HepG2 (cell line): ENCODE measurements around the gene TJP2. TPM values are rescaled to one million over a fixed set of nuclear protein-coding genes. Genes with fewer than 3 reads are reported as not detected.

Experiments
- ARID3A ChIP-seq: IDR thresholded peaks from 2 replicates; pipeline ENCODE4 v1.6.1; 2012; ENCODE audit warnings: low read depth, low read length, improper control_type of control experiment
- ASH2L ChIP-seq: fragments of 300-600, 200-600 bp; sonication (generic); IDR thresholded peaks from 2 replicates; pipeline ENCODE4 v1.7.0; 2017; ENCODE audit warnings: low read depth, mild to moderate bottlenecking, moderate library complexity, mixed read lengths, low read length; ENCODE audit not compliant: insufficient read length
- CAMTA2 ChIP-seq: sonication (generic); formaldehyde crosslinking; IDR thresholded peaks from 2 replicates; pipeline ENCODE4 v1.4.0; 2020; ENCODE audit warnings: mild to moderate bottlenecking, missing genetic modification reagents, borderline replicate concordance
- DZIP1 ChIP-seq: sonication (generic); formaldehyde crosslinking; IDR thresholded peaks from 2 replicates; pipeline ENCODE4 v1.5.0; 2020; ENCODE audit warnings: mild to moderate bottlenecking, missing genetic modification reagents
- GATAD2A ChIP-seq: IDR thresholded peaks from 2 replicates; pipeline ENCODE4 v1.6.1; 2016
- HNRNPL ChIP-seq: fragments of 200-400 bp; formaldehyde crosslinking; IDR thresholded peaks from 2 replicates; pipeline ENCODE4 v1.6.1; 2017; ENCODE audit warnings: mild to moderate bottlenecking, low read depth, low read length
- IRF2 ChIP-seq: IDR thresholded peaks from 2 replicates; pipeline ENCODE4 v1.6.1; 2018; ENCODE audit warnings: missing genetic modification reagents, missing compliant biosample characterization
- MIXL1 ChIP-seq: IDR thresholded peaks from 2 replicates; pipeline ENCODE4 v1.6.1; 2016
- NCOA2 ChIP-seq: sonication (generic); formaldehyde crosslinking; IDR thresholded peaks from 2 replicates; pipeline ENCODE4 v1.8.0; 2022; ENCODE audit warnings: inconsistent platforms
- REPIN1 ChIP-seq: sonication (generic); formaldehyde crosslinking; IDR thresholded peaks from 2 replicates; pipeline ENCODE4 v1.8.0; 2022; ENCODE audit warnings: missing genetic modification reagents, low read depth, mild to moderate bottlenecking, borderline replicate concordance
- SALL1 ChIP-seq: sonication (generic); formaldehyde crosslinking; IDR thresholded peaks from 2 replicates; pipeline ENCODE4 v1.8.0; 2022; ENCODE audit warnings: mild to moderate bottlenecking, missing genetic modification reagents
- SOX13 ChIP-seq, 3 experiments: fragments of 450-650 bp in 1 of 3; sonication (generic) in 1 of 3; formaldehyde crosslinking in 1 of 3; IDR thresholded peaks in 2 of 3; conservative IDR thresholded peaks in 1 of 3; 2 replicates each; pipeline versions ENCODE4 v1.5.0 to v1.6.1; 2016 to 2020; ENCODE audit warnings: antibody characterized with exemption in 1 of 3, mild to moderate bottlenecking in 1 of 3, missing compliant biosample characterization in 1 of 3, missing genetic modification reagents in 1 of 3, moderate library complexity in 1 of 3
- SSRP1 ChIP-seq: IDR thresholded peaks from 2 replicates; pipeline ENCODE4 v1.6.1; 2016; ENCODE audit warnings: control low read depth
- TSC22D2 ChIP-seq: sonication (generic); formaldehyde crosslinking; IDR thresholded peaks from 2 replicates; pipeline ENCODE4 v1.5.1; 2020; ENCODE audit warnings: missing genetic modification reagents, mild to moderate bottlenecking, borderline replicate concordance
- ZBTB2 ChIP-seq: sonication (generic); formaldehyde crosslinking; IDR thresholded peaks from 2 replicates; pipeline ENCODE4 v1.8.0; 2022; ENCODE audit warnings: low read depth, missing genetic modification reagents
- ZNF136 ChIP-seq: sonication (generic); formaldehyde crosslinking; IDR thresholded peaks from 2 replicates; pipeline ENCODE4 v1.8.1; 2022; ENCODE audit warnings: low read depth, mild to moderate bottlenecking, moderate library complexity, missing genetic modification reagents
- ZNF264 ChIP-seq: sonication (generic); formaldehyde crosslinking; IDR thresholded peaks from 2 replicates; pipeline ENCODE4 v1.4.0; 2020; ENCODE audit warnings: missing genetic modification reagents
- ZNF501 ChIP-seq: sonication (generic); formaldehyde crosslinking; IDR thresholded peaks from 2 replicates; pipeline ENCODE4 v1.5.1; 2020; ENCODE audit warnings: mild to moderate bottlenecking, moderate library complexity, missing genetic modification reagents
- ZNF503 ChIP-seq: sonication (generic); formaldehyde crosslinking; IDR thresholded peaks from 2 replicates; pipeline ENCODE4 v1.4.0; 2020; ENCODE audit warnings: missing genetic modification reagents
- ZNF713 ChIP-seq: sonication (generic); formaldehyde crosslinking; IDR thresholded peaks from 2 replicates; pipeline ENCODE4 v1.4.0; 2020; ENCODE audit warnings: mild to moderate bottlenecking, missing genetic modification reagents
- ZSCAN29 ChIP-seq: sonication (generic); formaldehyde crosslinking; conservative IDR thresholded peaks from 2 replicates; pipeline ENCODE4 v1.4.0; 2020; ENCODE audit warnings: mild to moderate bottlenecking, missing genetic modification reagents
- polyA plus RNA-seq, 8 experiments: library from polyadenylated mRNA; depleted of rRNA in 3 of 8; stranded (reverse) in 7 of 8; unstranded in 1 of 8; fragments of >200 nt; fragmentation: Illumina TruSeq in 4 of 8; extraction: Trizol in 4 of 8; gene quantifications; 2 replicates each; pipeline versions ENCODE4 v1.2.1 to v1.2.3, GENCODE V29; 2011 to 2016; ENCODE audit warnings: low read depth in 4 of 8, missing spikeins in 1 of 8, mixed read lengths in 1 of 8; ENCODE audit not compliant: insufficient read depth in 1 of 8
- total RNA-seq, 5 experiments: library from RNA; depleted of rRNA; stranded (reverse); fragments of >200 nt; fragmentation: Illumina TruSeq; extraction: Trizol; gene quantifications; 2 replicates each; pipeline ENCODE4 v1.2.3, GENCODE V29; 2016; ENCODE audit warnings: low read depth in 1 of 5

Gene TJP2
- total and polyA plus RNA-seq, 2 of the 13 experiments (the other 11 are each of a cell fraction or from before 2014, with no cell fraction given) = 109 to 110 TPM

- 0 out of 2 replicates have a peak, but pooled peaks have one; percentile 29 for TF ChIP-seq ZNF503 (CRISPR knock-in tag)
- peak; percentile 67 for TF ChIP-seq GATAD2A (CRISPR knock-in tag)
- no peak for TF ChIP-seq ZBTB2 (CRISPR knock-in tag)
- TF ChIP-seq IRF2 (CRISPR knock-in tag) = peak; percentile 57
- 0 out of 2 replicates have a peak, but pooled peaks have one; percentile 47 for TF ChIP-seq REPIN1 (CRISPR knock-in tag)
- TF ChIP-seq MIXL1 (CRISPR knock-in tag) = peak; percentile 77; the same call in 1 of the 2 replicates
- TF ChIP-seq HNRNPL = no peak
- no peak for TF ChIP-seq ZNF713 (CRISPR knock-in tag)
- TF ChIP-seq TSC22D2 (CRISPR knock-in tag) = no peak
- peak; percentile 92 for TF ChIP-seq ZSCAN29 (CRISPR knock-in tag)
- no peak for TF ChIP-seq DZIP1 (CRISPR knock-in tag)
- TF ChIP-seq SSRP1 (CRISPR knock-in tag) = peak; percentile 86
- TF ChIP-seq CAMTA2 (CRISPR knock-in tag) = no peak
- TF ChIP-seq ARID3A = peak; percentile 90
- 0 out of 2 replicates have a peak, but pooled peaks have one; percentile 19 for TF ChIP-seq SOX13 (IDR thresholded peaks at IDR 0.05)
- peak in 1 of 2 experiments; percentile 85; a peak in 2 of 4 replicates for TF ChIP-seq SOX13 (CRISPR knock-in tag; conservative IDR thresholded peaks at IDR 0.05 in 1 of 2, IDR thresholded peaks at IDR 0.05 in 1 of 2)
- TF ChIP-seq ZNF501 (CRISPR knock-in tag) = no peak
- peak; percentile 55 for TF ChIP-seq NCOA2 (CRISPR knock-in tag)
- 0 out of 2 replicates have a peak, but pooled peaks have one; percentile 59 for TF ChIP-seq ZNF264 (CRISPR knock-in tag)
- TF ChIP-seq ASH2L = peak; percentile 47
- peak; percentile 22; the same call in 1 of the 2 replicates for TF ChIP-seq ZNF136 (CRISPR knock-in tag)
- peak; percentile 3 for TF ChIP-seq SALL1 (CRISPR knock-in tag)
Measured at GRCh38 chr9:69153707-69154521, 20.2 kb upstream of the TJP2 start (continued).
